GM23338 (cell line): ENCODE data around the gene CPNE6. TPM values are rescaled to one million over a fixed set of nuclear protein-coding genes. Genes with fewer than 3 reads are reported as not detected.

Experiments used
- ATAC-seq: fragments of 200-7000 bp; cut with Tn5 transposase; 3 replicates; pipeline ENCODE4 v1.9.1; 2020
- DNase-seq: peaks from one replicate; pipeline ENCODE4 v3.0.0-alpha.2; 2015; ENCODE audit warnings: low spot score
- H2AFZ ChIP-seq: fragments of 200-600 bp; sonication (generic); 2 replicates; pipeline ENCODE4 v1.8.0; 2016; ENCODE audit warnings: antibody characterized with exemption, mild to moderate bottlenecking, moderate library complexity
- H3F3A ChIP-seq: fragments of 200-600 bp; sonication (generic); replicated peaks from 2 replicates; pipeline ENCODE4 v1.8.0; 2017; ENCODE audit warnings: antibody characterized with exemption, mixed run types, low read depth
- H3K27ac ChIP-seq: fragments of 200-600 bp; sonication (generic); 2 replicates; pipeline ENCODE4 v1.6.1; 2016; ENCODE audit warnings: low read depth
- H3K27me3 ChIP-seq: fragments of 200-600 bp; sonication (generic); 2 replicates; pipeline ENCODE4 v1.8.0; 2016; ENCODE audit warnings: mild to moderate bottlenecking, mixed run types, moderate library complexity; ENCODE audit not compliant: insufficient read depth
- H3K36me3 ChIP-seq: fragments of 200-600 bp; sonication (generic); 2 replicates; pipeline ENCODE4 v1.8.0; 2016; ENCODE audit warnings: mild to moderate bottlenecking; ENCODE audit not compliant: insufficient read depth
- H3K4me1 ChIP-seq: fragments of 200-600 bp; sonication (generic); 2 replicates; pipeline ENCODE4 v1.8.0; 2016; ENCODE audit warnings: mild to moderate bottlenecking, moderate library complexity; ENCODE audit not compliant: insufficient read depth
- H3K4me2 ChIP-seq: fragments of 200-600 bp; sonication (generic); 2 replicates; pipeline ENCODE4 v1.7.1; 2017; ENCODE audit warnings: mixed run types
- H3K4me3 ChIP-seq: fragments of 200-600 bp; sonication (generic); 2 replicates; pipeline ENCODE4 v1.6.1; 2016; ENCODE audit warnings: mixed run types
- H3K79me2 ChIP-seq: fragments of 200-600 bp; sonication (generic); replicated peaks from 2 replicates; pipeline ENCODE4 v1.8.0; 2017; ENCODE audit warnings: mild to moderate bottlenecking; ENCODE audit not compliant: insufficient read depth
- H3K9me2 ChIP-seq: fragments of 200-600 bp; sonication (generic); 2 replicates; pipeline ENCODE4 v1.8.0; 2017; ENCODE audit not compliant: insufficient read depth
- H4K20me1 ChIP-seq: fragments of 200-600 bp; sonication (generic); replicated peaks from 2 replicates; pipeline ENCODE4 v1.8.0; 2017; ENCODE audit warnings: mild to moderate bottlenecking; ENCODE audit not compliant: insufficient read depth
- H3K27ac Mint-ChIP-seq: 2 replicates; pipeline ENCODE4 v1.8.0; 2020; ENCODE audit warnings: inconsistent platforms, mild to moderate bottlenecking, moderate library complexity, mixed read lengths
- H3K27me3 Mint-ChIP-seq: 3 replicates; pipeline ENCODE4 v1.8.0; 2022; ENCODE audit warnings: low read depth, mild to moderate bottlenecking, moderate library complexity, mixed read lengths, inconsistent platforms; ENCODE audit not compliant: insufficient read depth, poor library complexity
- H3K36me3 Mint-ChIP-seq: 3 replicates; pipeline ENCODE4 v1.8.0; 2021; ENCODE audit warnings: low read depth, mild to moderate bottlenecking, inconsistent platforms, moderate library complexity, mixed read lengths
- H3K4me1 Mint-ChIP-seq: 3 replicates; pipeline ENCODE4 v1.8.0; 2020; ENCODE audit warnings: mild to moderate bottlenecking, inconsistent platforms, mixed read lengths
- H3K4me3 Mint-ChIP-seq: 3 replicates; pipeline ENCODE4 v1.8.0; 2021; ENCODE audit warnings: moderate library complexity, mild to moderate bottlenecking, inconsistent platforms, mixed read lengths
- H3K9me3 Mint-ChIP-seq: 3 replicates; pipeline ENCODE4 v1.8.0; 2020; ENCODE audit warnings: moderate library complexity, mild to moderate bottlenecking, inconsistent platforms, mixed read lengths
- CREB1 ChIP-seq: fragments of 250-450 bp; sonication (Bioruptor Pico); IDR thresholded peaks from 2 replicates; pipeline ENCODE4 v1.5.0; 2020; ENCODE audit warnings: low read depth, mild to moderate bottlenecking, moderate library complexity
- CTCF ChIP-seq, 2 experiments: fragments of 200-600 bp in 1 of 2; sonication (generic) in 1 of 2; conservative IDR thresholded peaks; 2 replicates each; pipeline versions ENCODE4 v1.5.1 to v1.6.1; 2016 to 2017; ENCODE audit warnings: antibody characterized with exemption in 2 of 2, low read depth in 2 of 2, mild to moderate bottlenecking in 2 of 2, moderate library complexity in 1 of 2
- ETS1 ChIP-seq: IDR thresholded peaks from 2 replicates; pipeline ENCODE4 v1.6.1; 2016; ENCODE audit warnings: antibody characterized with exemption
- EZH2 ChIP-seq: fragments of 200-600 bp; sonication (generic); IDR thresholded peaks from one replicate; pipeline ENCODE4 v1.8.0; 2017; ENCODE audit warnings: antibody characterized with exemption, mild to moderate bottlenecking, low read depth; ENCODE audit not compliant: unreplicated experiment
- EZH2phosphoT487 ChIP-seq: fragments of 200-600 bp; sonication (generic); IDR thresholded peaks from one replicate; pipeline ENCODE4 v1.8.1; 2018; ENCODE audit warnings: antibody characterized with exemption; ENCODE audit not compliant: unreplicated experiment
- JUNB ChIP-seq: IDR thresholded peaks from one replicate; pipeline ENCODE4 v1.6.1; 2016; ENCODE audit warnings: antibody characterized with exemption; ENCODE audit not compliant: unreplicated experiment
- NANOG ChIP-seq: IDR thresholded peaks from 2 replicates; pipeline ENCODE4 v1.6.1; 2016; ENCODE audit warnings: antibody characterized with exemption, borderline replicate concordance
- POLR2AphosphoS5 ChIP-seq: IDR thresholded peaks from 2 replicates; pipeline ENCODE4 v1.6.1; 2016; ENCODE audit warnings: antibody characterized with exemption, low read depth
- REST ChIP-seq: IDR thresholded peaks from one replicate; pipeline ENCODE4 v1.6.1; 2018; ENCODE audit warnings: antibody characterized with exemption; ENCODE audit not compliant: unreplicated experiment
- STAT1 ChIP-seq: IDR thresholded peaks from one replicate; pipeline ENCODE4 v1.6.1; 2016; ENCODE audit warnings: antibody characterized with exemption; ENCODE audit not compliant: unreplicated experiment
- ZNF114 ChIP-seq: fragments of 250-450 bp; sonication (Bioruptor Pico); IDR thresholded peaks from 2 replicates; pipeline ENCODE4 v1.5.0; 2020; ENCODE audit warnings: mild to moderate bottlenecking, moderate library complexity
- ZNF331 ChIP-seq: fragments of 250-450 bp; sonication (Bioruptor Pico); IDR thresholded peaks from 2 replicates; pipeline ENCODE4 v1.5.0; 2020; ENCODE audit warnings: low read depth, mild to moderate bottlenecking, moderate library complexity
- ZNF462 ChIP-seq: fragments of 250-450 bp; sonication (Bioruptor Pico); IDR thresholded peaks from 2 replicates; pipeline ENCODE4 v1.5.0; 2020; ENCODE audit warnings: mild to moderate bottlenecking, moderate library complexity
- polyA plus RNA-seq: library from polyadenylated mRNA; unstranded; fragments of >200 nt; fragmentation: Nextera tagmentation; extraction: Ambion mirVana; gene quantifications from 2 replicates; pipeline ENCODE4 v1.2.1, GENCODE V29; 2016
- total RNA-seq: library from RNA; depleted of rRNA; stranded (reverse); fragments of >200 nt; shearing (Covaris generic); gene quantifications from 2 replicates; pipeline ENCODE4 v1.2.3, GENCODE V29; 2014

Gene CPNE6
- total and polyA plus RNA-seq, 2 experiments from 2014 or later, result 0.16 TPM; not detected in 1

GRCh38 chr14:24064856-24065255, 6.5 kb upstream of the CPNE6 start:
- no peak for DNase-seq
- H3K9me3 Mint-ChIP-seq, result no peaks in the 10 kb centered on the region; the same call in 2 of the 3 replicates
- H3K36me3 ChIP-seq, result no peaks in the 10 kb centered on the region

More at GRCh38 chr14:24064856-24065255, 6.5 kb upstream of the CPNE6 start:
- Histone ChIP-seq H3F3A (no peaks in the 10 kb centered on the region), H3K4me3 (no peak overlapping the region), H3K27ac (no peak overlapping the region), H4K20me1 (no peaks in the 10 kb centered on the region), H3K79me2 (no peaks in the 10 kb centered on the region), H3K9me2 (no peaks in the 10 kb centered on the region), H2AFZ (no peak overlapping the region), H3K4me2 (no peak overlapping the region), H3K27me3 (no peaks in the 10 kb centered on the region), H3K4me1 (no peaks in the 10 kb centered on the region)
- Mint-ChIP-seq H3K27ac (no peak overlapping the region), H3K36me3 (no peaks in the 10 kb centered on the region), H3K4me1 (peaks cover 3% of the 10 kb centered on the region; the same call in 1 of the 3 replicates), H3K27me3 (peaks cover 2% of the 10 kb centered on the region), H3K4me3 (no peak overlapping the region)
- ATAC-seq, result no peak
- TF ChIP-seq ZNF331 (CRISPR knock-in tag) (no peak), EZH2 (no peak), ZNF462 (CRISPR knock-in tag) (no peak), REST (no peak), ETS1 (no peak), JUNB (no peak), CREB1 (CRISPR knock-in tag) (no peak), POLR2AphosphoS5 (no peak), STAT1 (no peak), ZNF114 (CRISPR knock-in tag) (no peak), EZH2phosphoT487 (no peak), CTCF (conservative IDR thresholded peaks at IDR 0.05; ENCODE audit: low read depth in 2 of 2) (no peak), NANOG (no peak)
